GM10847 (cell line): ENCODE results near the gene PLD6.

Source experiments
- POLR2A ChIP-seq: IDR thresholded peaks from 2 replicates; pipeline ENCODE4 v1.6.1; 2011; ENCODE audit not compliant: insufficient read length; ENCODE audit errors: extremely low read depth

The PLD6 gene

DNA sequence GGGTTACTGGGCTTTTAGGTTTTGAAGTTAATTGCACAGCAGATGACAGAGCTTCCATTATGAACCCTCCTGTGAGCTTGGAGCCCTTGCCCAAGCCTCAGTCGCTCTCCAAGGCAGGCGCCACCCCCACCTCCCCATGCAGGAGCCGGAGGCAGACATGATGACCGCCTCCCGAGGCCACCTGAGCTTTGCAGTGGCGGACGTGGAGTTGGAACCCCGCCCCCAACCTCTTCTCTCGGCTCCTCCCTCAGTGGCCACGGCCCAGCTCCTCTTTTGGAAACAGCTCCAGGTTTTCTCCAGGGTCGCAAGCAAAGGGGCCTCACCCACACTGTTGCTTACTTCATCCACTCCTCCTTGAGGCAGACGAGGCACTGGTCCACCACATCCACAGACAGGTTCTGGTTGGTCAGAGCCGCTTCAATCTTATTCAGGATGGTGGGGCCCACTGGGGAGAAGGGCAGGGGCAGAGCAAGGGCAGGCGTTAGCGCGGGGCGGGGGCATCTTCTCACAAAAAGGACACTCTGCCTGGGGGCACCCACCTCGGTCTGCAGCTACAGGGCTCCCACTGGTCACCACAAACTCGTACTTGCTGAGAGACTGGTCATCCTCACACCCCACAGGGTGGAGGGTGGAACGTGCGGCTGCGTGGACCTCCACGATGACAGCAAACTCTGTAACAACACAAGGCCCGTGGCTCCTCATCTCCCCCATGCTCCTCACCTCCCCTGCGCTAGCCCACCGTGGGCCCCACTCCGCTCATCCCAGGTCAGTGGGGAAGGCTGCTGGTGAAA, 8.7 kb upstream of the PLD6 start:
- TF ChIP-seq POLR2A: no peak

DNA sequence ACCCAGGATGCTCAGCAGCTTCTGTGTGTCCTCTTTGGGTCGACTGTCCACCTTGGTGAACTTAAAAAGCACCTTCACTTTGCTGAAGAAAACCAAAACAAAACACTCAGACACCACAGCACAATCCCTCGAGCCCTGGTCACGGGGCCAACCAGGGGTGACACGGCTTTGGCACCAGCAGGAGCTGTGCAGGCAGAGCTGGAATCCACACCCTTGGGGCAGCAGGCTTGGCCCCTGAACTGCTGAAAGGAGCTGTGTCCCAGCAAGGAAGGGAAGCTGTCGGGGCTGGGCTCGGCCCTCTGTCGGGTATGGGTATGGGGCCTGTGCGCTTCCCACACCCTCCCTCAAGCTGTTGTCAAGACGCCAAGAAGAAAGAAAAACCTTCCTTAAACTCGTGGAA, 7.6 kb upstream of the PLD6 start:
- TF ChIP-seq POLR2A: no peak

DNA sequence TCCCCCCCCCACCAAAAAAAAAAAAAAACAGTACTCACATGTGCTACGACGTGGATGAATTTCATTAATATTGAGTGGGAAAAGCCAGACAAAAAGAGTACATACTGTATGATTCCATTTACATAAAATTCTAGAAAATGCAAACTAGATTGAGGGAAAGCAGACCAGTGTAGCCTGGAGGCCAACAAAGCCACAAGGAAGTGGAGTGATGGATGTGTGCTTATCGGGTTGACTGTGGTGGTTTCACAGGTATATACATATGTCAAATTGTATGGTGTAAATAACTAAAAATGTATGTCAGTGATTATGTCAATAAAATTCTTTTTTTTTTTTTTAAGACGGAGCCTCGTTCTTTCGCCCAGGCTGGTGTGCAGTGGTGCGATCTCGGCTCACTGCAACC, 1.9 kb upstream of the PLD6 start:
- no peak for TF ChIP-seq POLR2A

DNA sequence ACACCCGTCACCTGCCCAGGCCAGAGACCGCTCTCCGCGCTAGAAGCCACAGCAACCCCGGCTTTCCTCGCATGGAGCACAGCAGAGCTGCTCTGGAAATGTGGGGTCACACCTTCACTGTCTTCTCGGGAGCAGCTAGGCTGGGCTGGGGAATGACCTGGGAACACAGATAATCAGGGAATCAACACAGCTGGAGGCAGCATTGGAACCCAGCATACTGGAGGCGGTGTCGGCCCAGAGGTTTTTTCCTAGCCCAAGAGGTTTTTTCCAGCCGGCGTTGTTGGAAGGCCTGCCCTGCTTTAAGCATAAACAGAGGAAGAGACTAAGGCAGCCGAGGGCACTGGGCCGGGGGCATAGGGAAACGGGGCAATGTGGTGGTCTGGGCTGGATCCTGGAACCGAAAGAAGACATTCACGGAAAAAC, 791 bp upstream of the PLD6 start:
- TF ChIP-seq POLR2A: no peak

DNA sequence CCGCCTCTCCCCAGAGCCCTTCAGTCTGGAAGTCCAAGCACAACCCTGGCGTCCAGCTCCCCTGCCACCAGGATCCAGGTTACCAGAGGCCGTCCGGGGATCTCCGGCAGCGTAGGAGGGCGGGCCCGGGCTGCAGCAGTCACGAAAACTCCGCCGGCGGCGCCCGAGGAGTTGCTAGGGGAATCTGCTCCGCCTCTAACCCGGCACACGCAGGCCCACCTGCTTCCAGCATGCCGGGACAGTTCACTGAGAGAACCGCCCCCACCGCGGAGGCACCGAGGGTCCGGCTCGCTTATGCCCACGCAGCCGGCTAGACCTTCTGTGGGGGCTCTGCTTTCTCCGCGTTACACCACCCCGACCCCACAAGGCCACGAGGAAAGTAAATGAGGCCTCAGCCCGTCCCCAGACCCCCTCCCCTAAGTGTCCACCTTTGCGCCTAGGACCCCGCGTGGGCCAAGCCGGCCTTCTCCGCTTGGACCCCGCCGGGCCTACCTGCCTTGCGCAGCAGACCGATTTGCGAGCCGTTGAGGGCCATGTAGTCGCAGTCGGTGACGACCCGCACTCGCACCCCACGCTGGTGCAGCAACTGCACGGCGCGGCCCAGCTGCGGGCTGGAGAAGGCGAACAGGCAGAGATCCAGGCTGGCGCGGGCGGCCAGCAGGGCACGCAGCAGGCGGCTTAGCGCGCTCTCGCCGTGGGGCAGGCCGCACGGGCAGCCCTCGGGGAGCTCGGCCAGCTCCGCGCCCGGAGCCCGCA, 587 bp downstream of the PLD6 start:
- TF ChIP-seq POLR2A: no peak

DNA sequence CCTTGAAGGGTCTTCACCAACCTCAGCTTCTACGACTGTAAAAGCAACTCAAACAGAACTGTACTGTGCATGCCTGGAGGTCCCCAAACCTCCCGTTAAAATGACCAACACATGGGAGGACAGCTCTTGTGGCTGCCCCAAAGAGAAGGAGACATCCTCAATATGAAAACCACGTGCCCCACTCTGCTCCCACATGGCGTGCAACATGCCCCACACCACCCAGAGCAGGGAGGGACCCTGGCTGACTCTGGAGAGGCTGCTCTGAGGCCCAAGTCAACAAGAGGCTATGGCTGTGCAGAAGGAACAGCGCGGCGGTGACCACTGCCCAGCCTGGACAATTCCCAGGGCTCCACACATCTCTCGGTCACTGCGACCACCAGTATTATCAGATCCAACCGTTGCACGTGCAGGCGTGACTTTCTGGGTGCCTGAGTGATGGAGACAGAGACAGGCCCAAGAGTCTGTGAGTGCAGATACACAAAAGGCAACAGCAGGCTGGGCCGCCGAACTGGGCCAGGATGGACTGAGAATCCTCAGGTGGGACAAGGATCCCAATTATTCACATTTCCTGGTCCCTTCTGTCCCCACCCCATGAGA, 1.4 kb downstream of the PLD6 start:
- TF ChIP-seq POLR2A: no peak

DNA sequence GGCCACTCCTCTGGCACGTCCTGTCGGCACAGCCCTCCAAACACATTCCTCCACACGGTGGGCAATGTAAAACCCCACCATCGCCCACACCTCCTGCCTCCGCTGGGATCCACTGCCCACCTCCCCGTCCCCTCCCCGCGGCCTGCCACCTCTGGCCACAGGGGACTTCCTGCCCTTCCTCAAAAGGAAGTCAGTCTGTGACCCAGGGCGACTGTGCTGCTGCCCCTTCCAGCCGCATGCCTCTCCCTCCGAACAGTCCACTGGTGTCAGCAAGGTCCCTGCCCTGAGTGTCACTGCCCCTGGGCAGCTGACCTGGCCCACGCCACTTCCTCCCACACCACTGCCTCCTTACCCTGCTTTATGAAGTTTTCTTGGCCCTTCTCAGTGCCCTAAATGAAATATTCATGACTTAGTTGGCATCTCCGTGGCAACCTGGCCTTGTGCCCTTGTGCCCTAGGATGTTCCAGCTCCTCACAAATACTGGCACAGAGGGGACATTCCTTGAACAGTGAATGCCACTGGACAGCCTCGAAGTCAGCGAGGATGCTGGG, 2.0 kb downstream of the PLD6 start:
- no peak for TF ChIP-seq POLR2A

DNA sequence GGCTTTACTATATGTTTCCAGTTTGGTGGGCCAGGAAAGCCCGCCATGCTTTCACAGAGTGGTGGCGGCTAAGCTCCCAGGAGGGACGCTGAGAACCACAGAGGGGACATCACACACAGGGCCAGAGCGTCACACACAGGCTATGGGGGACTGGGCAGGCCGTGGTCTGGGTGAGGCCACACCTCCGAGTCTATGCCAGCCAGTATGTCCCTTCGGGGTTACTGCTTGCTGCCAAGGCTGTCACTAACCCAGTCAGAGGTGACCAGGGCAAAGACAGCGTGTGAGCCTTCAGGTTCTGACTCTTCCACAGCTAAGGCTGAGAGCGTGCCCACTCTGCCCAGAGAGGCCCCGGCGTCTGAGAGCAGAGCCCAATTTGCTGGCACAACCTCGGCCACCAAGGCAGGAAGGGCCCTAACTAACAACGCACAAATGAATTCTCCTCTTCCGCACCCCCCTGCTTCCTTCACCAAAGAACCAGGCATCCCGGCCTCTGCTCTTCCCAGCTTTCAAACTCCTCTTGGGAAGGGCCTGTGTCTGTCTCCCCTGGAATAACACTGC, 2.9 kb downstream of the PLD6 start:
- TF ChIP-seq POLR2A: no peak

DNA sequence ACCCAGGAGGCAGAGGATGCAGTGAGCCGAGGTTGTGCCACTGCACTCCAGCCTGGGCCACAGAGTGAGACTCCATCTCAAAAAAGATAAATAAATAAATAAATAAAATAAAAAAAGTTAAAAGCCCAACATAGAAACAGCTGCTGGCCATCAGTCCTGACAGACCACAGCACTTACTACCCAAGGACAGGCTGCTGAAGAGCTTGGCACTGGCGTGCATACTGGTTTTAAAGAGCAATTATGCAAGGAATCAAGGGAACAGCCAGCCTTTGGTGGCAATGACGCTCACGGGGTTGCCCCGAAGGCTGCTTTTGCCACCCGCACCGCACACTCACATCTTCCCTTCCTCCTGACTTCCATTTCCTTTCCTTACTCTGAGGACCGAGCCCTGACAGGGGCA, 4.2 kb downstream of the PLD6 start:
- no peak for TF ChIP-seq POLR2A

DNA sequence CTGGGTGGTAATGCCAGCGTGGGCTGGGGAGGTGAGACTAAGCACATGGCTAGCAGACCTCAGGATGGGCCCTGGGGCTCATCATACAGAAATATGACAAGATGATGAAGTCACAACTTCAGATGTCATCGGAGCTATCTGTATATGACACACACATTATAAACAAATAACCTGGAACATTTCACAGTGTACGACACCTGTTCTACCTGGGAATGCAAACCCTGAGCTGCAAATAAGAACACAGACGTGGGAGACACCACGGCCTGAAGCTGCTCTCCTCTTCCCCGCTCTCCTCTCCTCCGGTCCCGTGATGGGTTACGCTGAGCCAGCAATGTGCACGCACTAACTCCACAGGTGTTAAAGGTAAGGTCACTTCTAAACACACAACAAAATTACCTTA, 4.9 kb downstream of the PLD6 start:
- TF ChIP-seq POLR2A: no peak

DNA sequence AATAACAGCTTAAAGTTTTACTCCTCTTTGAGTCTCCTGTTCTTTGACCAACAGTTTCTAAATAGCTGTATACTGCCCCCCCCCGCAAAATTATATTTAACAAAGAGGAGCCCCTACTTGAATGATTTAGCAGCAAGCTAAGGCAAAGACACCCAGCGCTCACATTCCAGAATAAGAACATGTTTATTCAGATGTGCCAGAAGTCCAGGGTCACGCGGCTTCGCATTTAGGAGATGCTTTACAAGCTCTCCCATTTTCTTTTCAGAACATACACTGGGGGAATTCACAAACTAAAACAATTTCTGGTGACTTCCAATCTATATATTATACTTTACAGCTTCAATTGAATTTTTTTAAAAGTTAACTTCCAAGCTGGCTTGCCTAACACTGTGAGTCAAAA, 5.3 kb downstream of the PLD6 start:
- no peak for TF ChIP-seq POLR2A

DNA sequence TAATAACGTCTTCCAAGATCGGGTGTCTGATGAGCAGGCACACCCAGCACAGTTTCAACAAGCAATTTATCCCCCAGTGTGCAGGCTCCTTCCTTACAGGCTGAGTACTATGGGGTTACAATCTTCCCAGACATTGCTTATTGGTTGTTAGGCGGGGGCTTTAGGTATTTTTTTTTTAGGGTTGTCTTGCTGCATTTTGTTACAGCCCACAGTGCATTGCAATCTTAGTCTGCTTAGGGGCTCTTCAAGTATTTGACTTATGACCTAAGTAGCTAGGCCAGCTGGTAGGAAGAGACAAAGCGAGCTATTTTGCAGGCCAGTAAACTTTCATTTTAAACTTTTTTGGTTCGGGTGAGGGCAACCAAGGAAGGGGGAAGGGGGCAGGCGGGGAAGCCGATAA, 5.8 kb downstream of the PLD6 start:
- no peak for TF ChIP-seq POLR2A

DNA sequence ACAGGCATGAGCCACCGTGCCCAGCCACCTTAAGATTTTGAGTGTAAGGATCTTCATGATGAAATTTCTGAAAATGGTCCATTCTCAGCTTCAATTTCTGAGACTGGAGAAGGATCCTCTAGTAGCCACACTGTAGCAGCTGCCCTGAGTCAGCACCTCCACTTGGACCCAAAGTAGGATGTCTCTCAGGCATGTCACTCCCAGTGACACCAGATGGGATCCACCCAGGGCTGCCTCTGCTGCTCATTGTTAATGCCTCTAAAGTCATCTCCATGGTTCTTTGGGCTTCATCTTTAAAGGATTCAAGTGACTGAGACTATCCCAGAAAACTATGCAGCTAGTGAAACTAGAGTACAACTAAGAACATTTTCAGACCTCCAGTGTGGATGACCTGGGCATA, 7.9 kb downstream of the PLD6 start:
- no peak for TF ChIP-seq POLR2A

DNA sequence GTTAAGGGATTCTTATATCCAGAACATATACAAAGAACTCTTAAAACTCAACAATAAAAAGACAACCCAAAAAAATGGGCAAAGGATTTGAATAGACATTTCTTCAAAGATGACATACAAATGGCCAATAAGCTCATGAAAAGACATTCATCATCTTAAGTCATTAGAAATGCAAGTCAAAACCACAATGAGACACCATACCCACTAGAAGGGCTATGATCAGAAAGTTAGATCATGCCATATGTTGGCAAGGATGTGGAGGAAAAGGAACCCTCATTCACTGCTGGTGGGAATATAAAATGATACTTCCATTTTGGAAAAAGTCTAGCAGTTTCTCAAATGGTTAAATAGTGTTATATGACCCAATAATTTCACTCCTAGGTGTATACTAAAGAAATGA, 9.4 kb downstream of the PLD6 start:
- no peak for TF ChIP-seq POLR2A

DNA sequence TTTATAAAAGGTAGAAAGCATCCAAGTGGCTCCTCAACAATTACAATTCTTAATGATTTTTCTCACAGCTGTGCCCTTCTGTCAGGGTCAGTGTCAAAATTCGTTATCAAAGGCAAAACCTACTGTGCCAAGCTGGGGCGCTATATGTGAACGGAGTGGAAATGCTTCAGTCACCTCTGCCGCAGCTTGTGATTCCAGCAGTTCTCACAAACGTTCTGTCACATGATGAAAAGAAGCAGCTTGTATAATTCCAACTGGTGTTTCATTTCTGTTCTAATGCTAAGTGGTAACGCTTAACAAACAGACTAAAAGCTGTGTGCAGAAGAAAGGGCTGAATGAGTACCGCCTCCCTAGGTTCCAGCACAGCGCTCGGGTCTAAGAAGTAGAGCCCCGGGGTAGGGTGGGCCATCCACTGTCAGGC, 14.2 kb downstream of the PLD6 start:
- TF ChIP-seq POLR2A: no peak
